ENCODE data around the gene ARID3A.
"Not testable (repeated sequence)": the region's sequence is repeated elsewhere in the genome, so short reads cannot be mapped to it uniquely, and the experiment has no call there.

ARID3A gene

GRCh38 chr19:947707-948539 lies 22.1 kb downstream of the ARID3A start:
- no peak for DNase-seq

GRCh38 chr19:948842-949496 lies 23.1 kb downstream of the ARID3A start:
- DNase-seq: no peak

GRCh38 chr19:950352-951066 lies 24.7 kb downstream of the ARID3A start:
- DNase-seq: no peak

GRCh38 chr19:952049-952679 lies 26.3 kb downstream of the ARID3A start:
- DNase-seq: no peak

- DNase-seq: no peak
These were observed 27.0 kb downstream of the ARID3A start for GRCh38 chr19:952680-953444.

- no peak for DNase-seq
These were observed 27.8 kb downstream of the ARID3A start for GRCh38 chr19:953445-954271.

- no peak for DNase-seq
These were observed 28.4 kb downstream of the ARID3A start for GRCh38 chr19:954272-954671.

- no peak for DNase-seq
These were observed 29.0 kb downstream of the ARID3A start for GRCh38 chr19:954672-955494.

- no peak for DNase-seq
These were observed 30.2 kb downstream of the ARID3A start for GRCh38 chr19:955803-956765.

- DNase-seq: peak; percentile 55
These were observed 31.1 kb downstream of the ARID3A start for GRCh38 chr19:956766-957440.

- DNase-seq: not testable (repeated sequence)
These were observed 31.7 kb downstream of the ARID3A start for GRCh38 chr19:957578-957977.

- DNase-seq: no peak
These were observed 33.4 kb downstream of the ARID3A start for GRCh38 chr19:958967-959855.

- DNase-seq: no peak
These were observed 34.2 kb downstream of the ARID3A start for GRCh38 chr19:960020-960419.

GRCh38 chr19:960601-960938 lies 34.7 kb downstream of the ARID3A start:
- no peak for DNase-seq

GRCh38 chr19:961866-962620 lies 36.2 kb downstream of the ARID3A start:
- no peak for DNase-seq

GRCh38 chr19:962683-963400 lies 37.0 kb downstream of the ARID3A start:
- no peak for DNase-seq

All from fibroblast of upper back skin (primary cell).